Keratinocyte (primary cell): ENCODE data around the gene GSTM2. TPM values are rescaled to one million over a fixed set of nuclear protein-coding genes. Genes with fewer than 3 reads are reported as not detected.
"Not testable (repeated sequence)": the region's sequence is repeated elsewhere in the genome, so short reads cannot be mapped to it uniquely, and the experiment has no call there.

Experiments used
- DNase-seq: peaks from one replicate; pipeline ENCODE4 v3.0.0-alpha.2; 2011; ENCODE audit warnings: low read depth, missing footprints, low spot score
- FAIRE-seq: peaks from 2 replicates; lab custom pipeline; 2011; peaks lifted over from hg19 to GRCh38; lab: Jason Lieb, UNC
- H2AFZ ChIP-seq: 2 replicates; pipeline ENCODE4 v1.6.0; 2012; ENCODE audit warnings: low read length, control low read depth, inconsistent platforms; ENCODE audit not compliant: control insufficient read depth
- H3K27ac ChIP-seq: 2 replicates; pipeline ENCODE4 v1.5.1; 2011; ENCODE audit warnings: low read length; ENCODE audit not compliant: control insufficient read depth, insufficient read depth
- H3K27me3 ChIP-seq: 3 replicates; pipeline ENCODE4 v1.6.0; 2011; ENCODE audit warnings: low read length; ENCODE audit not compliant: control insufficient read depth, insufficient read depth; ENCODE audit errors: extremely low read depth
- H3K36me3 ChIP-seq, 2 experiments: 2 replicates in 1 of 2; 3 replicates in 1 of 2; pipeline ENCODE4 v1.5.1; 2011; ENCODE audit warnings: low read length in 2 of 2, mild to moderate bottlenecking in 1 of 2; ENCODE audit not compliant: control insufficient read depth in 2 of 2, insufficient read depth in 2 of 2; ENCODE audit errors: extremely low read depth in 1 of 2
- H3K4me1 ChIP-seq: 3 replicates; pipeline ENCODE4 v1.5.1; 2011; ENCODE audit warnings: low read length; ENCODE audit not compliant: control insufficient read depth, insufficient read depth; ENCODE audit errors: extremely low read depth
- H3K4me2 ChIP-seq: 3 replicates; pipeline ENCODE4 v1.6.0; 2011; ENCODE audit warnings: low read depth, low read length; ENCODE audit not compliant: control insufficient read depth, insufficient read depth; ENCODE audit errors: extremely low read depth
- H3K4me3 ChIP-seq, 3 experiments: fragments of 200-600 bp in 1 of 3; sonication (generic) in 1 of 3; 2 replicates in 2 of 3; 3 replicates in 1 of 3; pipeline ENCODE4 v1.5.1; 2011 to 2016; ENCODE audit warnings: low read length in 3 of 3, mild to moderate bottlenecking in 3 of 3, control low read depth in 2 of 3, inconsistent platforms in 1 of 3, low read depth in 1 of 3, mixed read lengths in 1 of 3, mixed run types in 1 of 3, moderate library complexity in 1 of 3; ENCODE audit not compliant: control insufficient read depth in 2 of 3, insufficient read depth in 2 of 3; ENCODE audit errors: extremely low read depth in 1 of 3
- H3K79me2 ChIP-seq: 2 replicates; pipeline ENCODE4 v1.6.0; 2012; ENCODE audit warnings: low read length; ENCODE audit not compliant: control insufficient read depth, insufficient read depth
- H3K9ac ChIP-seq: 3 replicates; pipeline ENCODE4 v1.6.0; 2011; ENCODE audit warnings: low read length; ENCODE audit not compliant: control insufficient read depth, insufficient read depth; ENCODE audit errors: extremely low read depth
- H3K9me1 ChIP-seq: 3 replicates; pipeline ENCODE4 v1.6.0; 2011; ENCODE audit warnings: low read length; ENCODE audit not compliant: control insufficient read depth, insufficient read depth; ENCODE audit errors: extremely low read depth
- H3K9me3 ChIP-seq: 2 replicates; pipeline ENCODE4 v1.5.1; 2012; ENCODE audit warnings: low read depth, low read length; ENCODE audit not compliant: control insufficient read depth
- H4K20me1 ChIP-seq: 3 replicates; pipeline ENCODE4 v1.6.0; 2011; ENCODE audit warnings: low read length; ENCODE audit not compliant: control insufficient read depth, insufficient read depth; ENCODE audit errors: extremely low read depth
- CTCF ChIP-seq, 3 experiments: IDR thresholded peaks in 1 of 3; conservative IDR thresholded peaks in 1 of 3; optimal IDR thresholded peaks in 1 of 3; 2 replicates in 2 of 3; 3 replicates in 1 of 3; pipeline versions ENCODE3 to v1.5.1; 2011; ENCODE audit warnings: low read length in 3 of 3, mild to moderate bottlenecking in 3 of 3, moderate library complexity in 2 of 3, control low read depth in 1 of 3, inconsistent platforms in 1 of 3; ENCODE audit not compliant: insufficient read depth in 2 of 3; ENCODE audit errors: extremely low read depth in 1 of 3
- EZH2 ChIP-seq: IDR thresholded peaks from one replicate; pipeline ENCODE4 v1.6.1; 2012; ENCODE audit warnings: inconsistent platforms, mild to moderate bottlenecking, low read length, moderate library complexity
- dilution Hi-C: fragments of 300-500 bp; cut with MboI; formaldehyde crosslinking; loops from one replicate; pipeline ENCODE4 v1.7.0; 2020; ENCODE audit warnings: low sequenced_read_pairs; ENCODE audit not compliant: extremely low pct_ligation_motif_present
- polyA plus RNA-seq, 5 experiments: library from polyadenylated mRNA; depleted of rRNA in 3 of 5; stranded (reverse) in 3 of 5; stranded (forward) in 1 of 5; unstranded in 1 of 5; fragments of >200 nt; gene quantifications; 1 replicate in 1 of 5; 2 replicates in 3 of 5; 3 replicates in 1 of 5; pipeline versions ENCODE4 v1.2.1 to v1.2.3, GENCODE V29; 2011 to 2012; ENCODE audit warnings: missing spikeins in 2 of 5, low read depth in 1 of 5, low replicate concordance in 1 of 5

Gene GSTM2
- polyA plus RNA-seq, 1 donor (not counting 4 experiments of a cell fraction or from before 2014, with no cell fraction given): 11.1 TPM

- Histone ChIP-seq H3K4me1 (no peaks in the 10 kb centered on the region), H3K79me2 (no peaks in the 10 kb centered on the region), H3K4me2 (no peak overlapping the region), H3K9me3 (no peaks in the 10 kb centered on the region), H3K4me3 (no peak overlapping the region), H3K9me1 (no peaks in the 10 kb centered on the region), H3K9ac (no peak overlapping the region), H4K20me1 (no peaks in the 10 kb centered on the region), H3K27ac (no peak overlapping the region), H3K36me3 (no peaks in the 10 kb centered on the region), H2AFZ (no peak overlapping the region), H3K27me3 (no peaks in the 10 kb centered on the region)
- DNase-seq (no peak), FAIRE-seq (no peak)
- dilution Hi-C loops: no loop called here
- no peak for TF ChIP-seq CTCF (optimal IDR thresholded peaks at IDR 0.05 in 1 of 3, IDR thresholded peaks at IDR 0.05 in 1 of 3, conservative IDR thresholded peaks at IDR 0.05 in 1 of 3; ENCODE audit: extremely low read depth in 1 of 3, insufficient read depth in 2 of 3, low read length in 3 of 3)
- TF ChIP-seq EZH2: no peak
These were observed 22.1 kb downstream of the GSTM2 start for GRCh38 chr1:109689844-109690405.

DNA sequence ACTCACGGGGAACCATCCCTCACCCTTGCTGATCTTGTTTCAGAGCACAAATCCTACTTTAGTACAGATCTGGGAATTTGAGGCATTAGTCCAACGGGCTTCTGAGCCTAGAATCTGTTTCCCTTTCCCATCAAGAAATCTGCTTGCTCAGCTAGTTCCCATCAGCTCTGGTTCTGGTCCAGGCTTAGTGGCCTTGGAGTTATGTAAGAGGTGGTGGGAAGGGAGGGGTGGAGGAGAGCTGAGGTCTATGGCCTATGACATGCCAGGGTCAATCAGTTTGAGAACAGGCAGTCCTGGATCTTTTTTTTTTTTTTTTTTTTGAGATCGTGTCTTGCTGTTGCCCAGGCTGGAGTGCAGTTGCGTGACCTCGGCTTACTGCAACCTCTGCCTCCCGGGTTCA lies 23.9 kb downstream of the GSTM2 start:
- Histone ChIP-seq H3K27ac (no peak overlapping the region), H4K20me1 (no peaks in the 10 kb centered on the region), H3K4me3 (no peak overlapping the region), H3K4me2 (no peak overlapping the region), H3K36me3 (no peaks in the 10 kb centered on the region), H3K9me3 (no peaks in the 10 kb centered on the region), H2AFZ (no peak overlapping the region), H3K27me3 (no peaks in the 10 kb centered on the region), H3K9me1 (no peaks in the 10 kb centered on the region), H3K4me1 (no peaks in the 10 kb centered on the region), H3K9ac (no peak overlapping the region), H3K79me2 (no peaks in the 10 kb centered on the region)
- DNase-seq (no peak), FAIRE-seq (no peak)
- dilution Hi-C loops: no loop called here
- no peak for TF ChIP-seq CTCF (optimal IDR thresholded peaks at IDR 0.05 in 1 of 3, IDR thresholded peaks at IDR 0.05 in 1 of 3, conservative IDR thresholded peaks at IDR 0.05 in 1 of 3; ENCODE audit: extremely low read depth in 1 of 3, insufficient read depth in 2 of 3, low read length in 3 of 3)
- TF ChIP-seq EZH2: no peak

- H3K4me2 ChIP-seq, H3K9me1 ChIP-seq, H3K9me3 ChIP-seq, H3K79me2 ChIP-seq, H3K4me1 ChIP-seq, DNase-seq, H2AFZ ChIP-seq, H3K27ac ChIP-seq, H3K36me3 ChIP-seq, FAIRE-seq, H3K9ac ChIP-seq, H3K4me3 ChIP-seq, H3K27me3 ChIP-seq, H4K20me1 ChIP-seq, dilution Hi-C loops: not testable (repeated sequence)
These were observed 26.5 kb downstream of the GSTM2 start for GRCh38 chr1:109694400-109694799.

- dilution Hi-C loops, H3K9me3 ChIP-seq, H3K4me3 ChIP-seq, H3K9me1 ChIP-seq, DNase-seq, FAIRE-seq, H3K79me2 ChIP-seq, H3K4me1 ChIP-seq, H3K4me2 ChIP-seq, H4K20me1 ChIP-seq, H3K27me3 ChIP-seq, H3K36me3 ChIP-seq, H2AFZ ChIP-seq, H3K9ac ChIP-seq, H3K27ac ChIP-seq: not testable (repeated sequence)
These were observed 27.3 kb downstream of the GSTM2 start for GRCh38 chr1:109695138-109695537.
